ENCODE data around the gene VEZF1.

The VEZF1 gene

GRCh38 chr17:57947369-57947768 lies 40.7 kb downstream of the VEZF1 start:
- Histone ChIP-seq H3K4me3 (replicated peaks; ENCODE audit: low read depth, low read length) (no peak overlapping the region), H3K27me3 (replicated peaks; ENCODE audit: control insufficient read depth, insufficient read depth, low read length) (no peaks in the 10 kb centered on the region), H3K36me3 (ENCODE audit: control insufficient read depth, insufficient read depth, low read length) (no peaks in the 10 kb centered on the region)
- DNase-seq (ENCODE audit: extremely low read depth, insufficient read length) = no peak
- TF ChIP-seq CTCF (IDR thresholded peaks at IDR 0.05; ENCODE audit: insufficient read depth, low read length, poor library complexity, severe bottlenecking) = no peak

GRCh38 chr17:57946798-57947358 lies 41.2 kb downstream of the VEZF1 start:
- H3K27me3 ChIP-seq (replicated peaks; ENCODE audit: control insufficient read depth, insufficient read depth, low read length) = no peaks in the 10 kb centered on the region
- DNase-seq (ENCODE audit: extremely low read depth, insufficient read length) = peak; percentile 68
- H3K4me3 ChIP-seq (replicated peaks; ENCODE audit: low read depth, low read length) = no peak overlapping the region
- TF ChIP-seq CTCF (IDR thresholded peaks at IDR 0.05; ENCODE audit: insufficient read depth, low read length, poor library complexity, severe bottlenecking) = no peak
- H3K36me3 ChIP-seq (ENCODE audit: control insufficient read depth, insufficient read depth, low read length) = no peaks in the 10 kb centered on the region

GRCh38 chr17:57945996-57946797 lies 41.9 kb downstream of the VEZF1 start:
- no peaks in the 10 kb centered on the region for H3K27me3 ChIP-seq (replicated peaks; ENCODE audit: control insufficient read depth, insufficient read depth, low read length)
- TF ChIP-seq CTCF (IDR thresholded peaks at IDR 0.05; ENCODE audit: insufficient read depth, low read length, poor library complexity, severe bottlenecking) = no peak
- H3K36me3 ChIP-seq (ENCODE audit: control insufficient read depth, insufficient read depth, low read length) = no peaks in the 10 kb centered on the region
- no peak overlapping the region for H3K4me3 ChIP-seq (replicated peaks; ENCODE audit: low read depth, low read length)
- DNase-seq (ENCODE audit: extremely low read depth, insufficient read length) = no peak

GRCh38 chr17:57944908-57945307 lies 43.1 kb downstream of the VEZF1 start:
- DNase-seq (ENCODE audit: extremely low read depth, insufficient read length) = no peak
- Histone ChIP-seq H3K36me3 (ENCODE audit: control insufficient read depth, insufficient read depth, low read length) (no peaks in the 10 kb centered on the region), H3K27me3 (replicated peaks; ENCODE audit: control insufficient read depth, insufficient read depth, low read length) (no peaks in the 10 kb centered on the region), H3K4me3 (replicated peaks; ENCODE audit: low read depth, low read length) (no peak overlapping the region)
- TF ChIP-seq CTCF (IDR thresholded peaks at IDR 0.05; ENCODE audit: insufficient read depth, low read length, poor library complexity, severe bottlenecking) = no peak

GRCh38 chr17:57943645-57944044 lies 44.4 kb downstream of the VEZF1 start:
- no peak overlapping the region for H3K4me3 ChIP-seq (replicated peaks; ENCODE audit: low read depth, low read length)
- no peak for DNase-seq (ENCODE audit: extremely low read depth, insufficient read length)
- TF ChIP-seq CTCF (IDR thresholded peaks at IDR 0.05; ENCODE audit: insufficient read depth, low read length, poor library complexity, severe bottlenecking) = no peak
- H3K27me3 ChIP-seq (replicated peaks; ENCODE audit: control insufficient read depth, insufficient read depth, low read length) = no peaks in the 10 kb centered on the region
- no peaks in the 10 kb centered on the region for H3K36me3 ChIP-seq (ENCODE audit: control insufficient read depth, insufficient read depth, low read length)
